GM21619 (cell line): ENCODE measurements around the gene YIPF5.

Experiments
- ATAC-seq: cut with Tn5 transposase; IDR thresholded peaks from one replicate; pipeline ENCODE4 v1.9.1; 2021; ENCODE audit not compliant: unreplicated experiment

YIPF5 gene

DNA sequence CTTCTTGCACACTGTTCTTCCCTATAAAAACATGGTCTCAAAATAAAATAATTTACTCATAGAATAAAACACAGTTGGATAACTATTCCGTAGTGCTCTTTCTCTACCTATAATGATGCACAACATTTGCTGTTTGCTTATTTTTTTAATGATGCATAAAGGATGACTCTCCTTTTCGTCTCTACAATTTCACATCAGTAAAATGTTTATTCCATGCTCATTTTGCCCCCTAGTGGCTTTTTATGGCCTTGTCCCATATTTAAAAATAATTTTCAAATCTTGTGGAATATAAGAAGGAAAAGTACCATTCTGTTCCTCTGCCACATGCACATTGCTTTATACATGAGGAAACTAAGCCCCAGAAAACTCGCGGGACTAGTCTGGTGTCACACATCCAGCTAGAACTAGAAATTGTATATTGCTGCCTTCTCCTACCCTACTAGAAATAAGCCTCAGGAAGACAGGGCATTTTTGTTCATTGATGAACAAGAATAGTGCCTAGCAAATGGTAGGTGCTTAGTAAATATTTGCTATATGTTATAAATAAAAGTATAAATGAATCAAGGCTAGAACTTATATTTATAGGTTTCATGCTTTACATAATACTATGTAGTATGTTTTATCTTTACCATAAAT is 12.9 kb upstream of the YIPF5 start:
- ATAC-seq = no peak

DNA sequence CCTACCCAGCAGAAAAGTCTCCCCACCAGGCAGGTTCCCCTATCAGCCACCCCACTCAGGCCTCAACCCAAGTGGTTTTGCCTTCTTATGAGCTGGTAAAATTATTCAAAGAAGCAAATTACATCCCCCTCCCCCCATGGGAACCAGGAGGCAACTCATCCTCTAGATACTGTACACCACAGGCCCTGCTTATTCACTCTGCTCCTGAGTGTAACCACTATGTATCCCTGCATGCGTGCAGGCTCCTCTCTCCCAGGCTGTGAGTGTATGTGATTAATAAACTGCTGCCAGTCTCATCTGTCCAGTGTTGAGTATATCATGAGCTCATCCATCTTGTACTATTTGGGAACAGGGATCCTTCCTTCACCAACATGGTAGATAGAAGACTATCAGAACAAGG is 8.8 kb upstream of the YIPF5 start:
- no peak for ATAC-seq

DNA sequence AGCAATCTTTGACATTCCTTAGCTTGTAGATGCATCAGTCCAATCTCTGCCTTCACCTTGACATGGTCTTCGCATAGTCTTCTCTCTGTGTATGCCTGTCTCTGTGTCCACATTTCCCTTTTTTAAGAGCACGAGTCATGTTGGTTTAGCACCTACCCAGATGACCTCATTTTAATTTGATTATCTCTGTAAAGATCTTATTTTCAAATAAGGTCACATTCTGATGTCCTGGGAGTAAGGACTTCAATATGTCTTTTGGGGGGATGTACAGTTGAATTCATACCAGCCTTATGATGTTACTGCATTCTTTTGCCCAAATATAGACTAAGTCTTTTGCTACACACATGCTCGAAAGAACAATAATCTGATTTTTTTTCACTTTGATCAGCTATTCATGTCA is 7.1 kb upstream of the YIPF5 start:
- ATAC-seq = no peak

DNA sequence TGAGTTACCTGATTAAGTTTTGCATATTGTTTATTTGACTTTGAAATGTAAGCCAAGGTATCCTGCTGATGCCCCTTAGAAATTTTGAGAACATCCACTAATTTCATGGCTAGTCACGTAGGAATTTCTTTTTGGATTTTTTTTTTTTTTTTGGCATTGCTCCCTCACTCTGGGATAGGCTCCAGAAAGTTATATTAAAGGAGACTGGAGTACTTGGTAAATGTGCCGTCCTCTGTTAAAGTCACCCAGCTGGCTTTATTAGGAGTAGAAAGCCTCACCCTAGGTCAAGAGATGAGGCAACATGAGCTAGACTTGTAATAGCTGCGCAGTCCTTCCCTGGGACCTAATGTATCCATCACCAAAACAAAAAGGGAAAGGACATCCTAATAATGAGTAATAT is 3.3 kb upstream of the YIPF5 start:
- ATAC-seq = no peak

DNA sequence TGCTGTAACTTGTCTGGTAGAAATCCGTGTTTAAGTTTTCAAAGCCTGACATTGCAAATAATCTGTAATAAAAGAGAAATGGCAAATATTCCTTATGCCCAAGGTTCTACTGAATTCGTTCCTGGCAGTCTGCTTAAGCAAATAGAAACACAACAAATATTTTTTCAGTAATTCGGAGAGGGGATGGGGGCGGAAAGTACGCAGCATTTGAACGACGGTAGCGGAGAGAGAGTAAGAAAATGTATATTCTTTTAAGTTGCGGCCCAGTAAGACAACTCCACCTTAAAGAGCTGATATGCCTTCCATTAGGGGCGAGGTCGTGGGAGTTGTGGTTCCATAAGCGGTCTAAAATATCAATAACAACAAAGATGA is 569 bp downstream of the YIPF5 start:
- no peak for ATAC-seq

DNA sequence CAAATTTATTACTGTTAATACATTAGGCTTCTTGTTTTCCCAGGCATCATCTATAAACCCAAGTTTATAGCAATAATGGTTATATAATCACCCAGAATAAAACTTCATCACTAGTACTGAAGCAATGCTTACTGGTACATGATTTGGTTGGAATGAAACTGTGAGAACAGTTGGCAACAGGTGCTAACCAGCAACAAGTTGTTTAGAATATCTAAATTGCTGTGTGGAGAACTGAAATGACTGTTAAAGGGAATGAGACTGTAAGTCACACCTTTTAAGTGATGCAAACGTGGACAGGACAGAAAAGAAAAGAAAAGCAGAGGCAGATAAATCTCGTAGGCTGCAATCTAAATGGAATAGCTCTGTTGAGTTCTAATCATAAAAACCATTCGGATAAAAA is 2.5 kb downstream of the YIPF5 start:
- ATAC-seq = no peak

DNA sequence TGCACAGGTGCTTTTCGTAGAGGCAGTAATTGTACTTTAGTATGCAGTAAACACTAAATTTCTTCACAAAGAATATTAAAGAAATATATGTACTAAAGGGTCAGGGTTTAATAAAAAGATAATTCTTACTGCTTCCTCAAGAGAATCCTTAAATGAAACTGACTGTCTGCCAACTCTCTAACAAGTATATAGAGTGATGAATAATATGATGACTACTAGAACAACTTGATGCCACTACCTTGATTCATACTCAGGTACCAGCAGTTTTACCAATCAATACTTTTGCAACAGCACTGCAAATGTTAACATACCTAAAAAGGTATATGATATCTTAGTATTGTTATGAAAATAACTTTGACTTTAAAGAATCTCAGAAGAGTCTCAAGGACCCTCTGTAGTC is 3.8 kb downstream of the YIPF5 start:
- ATAC-seq = no peak

DNA sequence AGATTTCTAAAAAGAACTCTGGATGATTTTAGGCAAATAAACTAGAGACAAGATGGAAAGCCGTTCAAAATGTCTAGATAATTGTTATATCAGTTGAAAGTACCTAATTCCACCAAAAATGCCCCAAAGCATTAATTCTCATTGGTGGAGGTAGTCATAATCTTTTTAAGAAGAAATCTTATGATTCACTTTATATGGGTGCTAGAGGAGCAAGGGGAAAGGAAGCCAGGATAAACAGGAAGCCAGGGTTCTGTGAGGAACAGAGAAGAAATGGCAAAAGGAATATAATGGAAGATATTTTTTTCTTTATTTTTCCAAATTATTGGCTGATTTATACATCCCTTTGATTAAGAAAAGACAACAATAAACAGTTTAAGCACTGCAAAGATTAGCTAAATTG is 7.8 kb downstream of the YIPF5 start:
- ATAC-seq = no peak

DNA sequence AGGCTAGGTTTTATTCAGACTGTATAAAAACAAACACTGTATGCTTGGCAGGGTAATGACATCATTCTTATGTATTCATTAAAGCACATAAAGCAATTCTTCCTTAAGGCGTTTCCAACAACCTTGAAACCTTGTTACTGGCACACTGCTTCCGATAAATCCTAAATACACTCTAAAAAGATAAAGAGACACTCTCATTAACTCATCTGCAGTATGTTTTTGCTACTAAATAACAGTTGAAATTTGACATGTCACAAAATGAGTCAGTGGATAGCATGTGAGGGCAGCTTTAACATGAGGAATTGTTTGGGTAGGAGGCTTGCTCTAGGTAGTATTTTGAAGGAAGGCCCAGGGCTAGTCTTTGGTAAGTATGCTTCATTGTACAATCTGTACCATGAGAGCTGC is 13.7 kb downstream of the YIPF5 start:
- no peak for ATAC-seq

DNA sequence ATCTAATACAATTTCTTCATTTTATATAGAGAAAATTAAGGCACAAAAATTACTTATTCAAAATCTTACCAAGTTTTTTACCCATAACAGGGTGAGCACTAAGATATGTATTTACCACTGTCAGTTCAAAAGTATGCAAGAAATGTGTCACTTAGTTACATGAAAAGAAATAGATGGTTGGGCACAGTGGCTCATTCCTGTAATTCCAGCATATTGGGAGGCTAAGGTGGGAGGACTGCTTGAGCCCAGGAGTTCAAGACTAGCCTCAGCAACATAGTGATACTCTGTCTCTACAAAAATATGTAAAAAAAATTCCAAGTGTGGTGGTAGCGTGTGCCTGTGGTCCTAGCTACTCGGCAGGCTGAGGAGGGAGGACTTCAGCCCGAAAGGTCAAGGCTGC is 19.4 kb downstream of the YIPF5 start:
- ATAC-seq = no peak

DNA sequence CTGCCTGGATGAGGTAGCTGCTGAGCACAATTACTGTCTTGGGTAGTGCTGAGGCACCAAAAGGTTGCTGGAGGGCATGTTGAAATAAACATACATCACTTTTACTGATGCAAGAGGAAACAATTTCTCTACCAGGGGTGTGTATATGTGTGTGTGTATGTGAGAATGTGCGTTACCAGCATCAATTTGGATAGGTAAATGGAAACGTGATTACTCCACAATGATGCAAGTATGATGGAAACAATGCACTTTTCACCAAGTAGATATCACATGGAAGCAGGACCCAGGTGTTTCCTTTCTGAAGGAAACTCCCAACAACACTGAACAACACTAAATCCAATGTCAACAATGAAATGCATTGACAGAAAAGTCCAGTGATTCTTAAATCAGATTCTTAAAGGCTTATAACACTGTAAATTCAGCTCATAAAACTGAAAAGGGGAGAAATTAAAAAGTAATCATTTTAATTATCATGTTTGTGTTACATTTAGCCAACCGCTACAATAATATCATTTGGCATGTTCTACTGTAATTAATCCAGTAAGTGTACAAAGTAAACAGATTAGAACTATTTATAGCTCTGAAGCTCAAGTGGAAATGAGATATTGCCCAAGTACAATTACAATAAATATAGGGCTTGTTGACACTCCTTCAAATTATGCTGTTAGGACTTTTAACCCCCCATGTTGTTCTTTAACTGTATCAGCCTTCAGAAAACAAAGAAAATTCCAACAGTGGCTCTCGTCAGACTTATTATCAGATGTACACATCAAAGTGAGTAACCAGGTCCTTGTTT is 25.3 kb downstream of the YIPF5 start:
- no peak for ATAC-seq

DNA sequence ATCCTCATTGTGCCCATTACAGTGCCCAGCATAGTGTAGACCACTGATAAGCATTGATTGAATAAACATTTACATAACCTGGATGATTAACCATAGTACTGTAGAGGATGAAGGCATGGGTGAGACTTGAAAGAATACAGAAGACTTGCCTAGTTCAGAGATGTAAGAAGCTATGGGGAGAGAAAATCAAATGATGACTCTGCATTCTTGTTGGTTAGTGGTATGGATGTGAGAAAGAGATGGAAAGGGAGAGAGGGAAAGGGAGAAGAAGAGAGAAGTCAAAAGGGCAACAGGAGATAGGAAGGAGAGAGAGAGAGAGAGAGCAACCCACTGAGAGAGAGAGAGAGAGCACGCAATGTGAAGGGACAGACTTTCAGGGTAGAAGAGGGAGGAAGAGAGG is 26.8 kb downstream of the YIPF5 start:
- no peak for ATAC-seq

DNA sequence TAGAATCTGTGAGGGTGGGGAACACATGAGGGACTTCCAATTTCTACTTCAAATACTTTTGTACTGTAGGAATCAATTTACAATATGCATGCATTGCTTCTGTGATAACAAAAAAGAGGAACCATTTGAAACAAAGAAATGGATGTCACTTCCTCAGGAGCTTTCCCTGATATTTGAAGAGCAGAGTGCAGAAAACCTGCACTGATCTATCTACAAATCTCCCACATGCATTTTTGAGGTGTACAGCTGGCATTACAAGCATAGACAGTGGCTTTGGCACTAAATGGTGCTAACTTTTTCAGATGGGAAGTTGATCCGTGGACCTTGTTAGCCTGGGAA is 27.7 kb downstream of the YIPF5 start:
- ATAC-seq = no peak

DNA sequence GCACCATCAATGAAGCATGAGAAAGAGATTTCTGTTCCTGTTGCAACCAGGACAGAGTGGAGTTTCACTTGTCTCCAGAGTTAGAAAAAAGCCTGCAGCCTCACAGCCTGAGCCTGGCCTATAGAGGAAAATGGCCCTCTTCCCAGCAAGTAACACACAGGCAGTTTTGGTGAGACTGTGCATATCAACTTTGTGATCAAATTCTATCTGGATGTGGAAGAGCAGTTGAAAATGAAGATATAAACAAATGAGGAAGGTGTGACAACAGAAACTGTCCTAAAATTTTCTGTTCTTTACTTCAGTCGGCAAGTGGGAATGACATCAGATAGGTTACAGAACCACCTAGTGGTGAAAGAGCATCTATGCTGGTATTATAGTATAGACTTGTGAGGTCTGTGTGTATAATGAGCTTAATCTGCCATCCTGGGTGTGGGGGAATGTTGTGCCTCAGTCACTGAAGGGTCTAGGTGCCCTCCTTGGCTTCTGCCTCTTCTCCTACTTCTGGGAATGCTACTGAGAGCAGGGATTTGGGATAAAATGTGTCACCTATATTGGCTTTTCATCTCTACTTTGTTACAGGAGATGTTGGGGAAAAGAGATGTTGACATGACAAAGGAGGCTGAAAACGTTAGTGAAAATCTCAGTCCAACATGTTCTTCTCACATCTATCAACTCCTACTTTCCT is 28.2 kb downstream of the YIPF5 start:
- ATAC-seq = peak; percentile 98

DNA sequence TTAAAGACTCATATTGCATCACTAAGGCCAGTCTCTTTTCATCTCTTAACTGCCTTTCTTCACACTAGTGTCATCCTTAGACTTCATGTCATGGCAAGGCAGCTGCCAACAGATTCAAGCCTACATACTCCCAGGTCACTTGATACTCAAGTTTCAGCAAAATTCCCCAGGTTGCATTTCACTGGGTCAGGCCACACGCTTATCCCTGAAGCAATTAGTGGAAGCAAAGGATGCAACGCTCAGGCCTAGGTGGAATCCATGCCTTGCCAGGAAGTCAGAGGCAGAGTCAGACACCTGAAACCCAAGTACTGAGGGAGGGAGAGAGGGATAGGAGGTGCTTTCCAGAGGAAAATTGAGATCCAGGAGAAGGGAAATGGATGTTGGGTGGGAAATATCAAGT is 28.9 kb downstream of the YIPF5 start:
- ATAC-seq = no peak

DNA sequence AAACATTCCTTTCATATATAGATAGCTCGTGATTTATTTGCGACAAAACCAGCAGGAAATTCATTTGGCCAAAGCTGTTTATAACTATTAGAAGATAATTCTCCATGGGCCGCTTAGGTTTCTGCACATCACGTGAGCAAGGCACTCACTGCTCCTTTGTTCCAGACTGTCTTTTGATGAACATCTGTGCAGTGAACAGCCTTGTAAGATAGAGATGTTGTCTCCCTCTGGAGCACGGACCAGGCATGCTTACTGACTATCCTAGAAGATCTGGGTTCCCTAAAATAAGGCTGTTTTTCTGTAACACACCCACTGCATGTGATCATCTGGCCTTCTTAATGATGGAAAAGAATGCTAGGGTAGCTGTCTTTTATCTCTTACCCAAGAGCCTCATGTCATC is 30.9 kb downstream of the YIPF5 start:
- ATAC-seq = no peak

DNA sequence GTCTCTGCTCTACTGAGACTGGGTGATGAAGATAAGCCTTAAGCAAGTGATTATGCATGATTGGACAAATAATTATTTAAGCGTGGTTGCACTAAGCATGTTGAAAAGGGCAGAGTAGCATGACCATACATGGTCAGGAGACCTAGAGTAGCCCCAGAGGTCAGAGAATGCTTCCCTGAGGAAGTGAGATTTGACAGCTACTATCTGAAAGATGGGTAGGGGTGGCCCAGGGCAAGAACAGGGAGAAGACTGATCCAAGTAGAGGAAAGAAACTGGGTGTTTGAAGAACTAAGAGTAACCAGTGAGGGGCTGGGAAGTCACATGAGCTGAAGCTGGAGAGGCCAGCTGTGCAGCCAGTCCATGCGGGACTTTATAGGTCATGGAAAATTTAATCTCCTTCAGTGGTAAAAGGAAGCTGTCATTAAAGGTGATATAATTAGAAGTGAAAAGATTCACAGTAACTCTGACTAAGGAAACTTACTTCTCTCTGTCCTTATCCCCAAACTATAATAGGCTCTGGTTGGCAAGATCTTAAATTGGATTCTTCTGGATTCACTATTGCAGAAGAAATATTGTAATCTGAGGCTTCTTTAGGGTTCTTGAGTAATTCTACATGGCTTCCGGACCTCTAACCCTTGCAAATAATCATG is 35.2 kb downstream of the YIPF5 start:
- peak; percentile 54 for ATAC-seq

DNA sequence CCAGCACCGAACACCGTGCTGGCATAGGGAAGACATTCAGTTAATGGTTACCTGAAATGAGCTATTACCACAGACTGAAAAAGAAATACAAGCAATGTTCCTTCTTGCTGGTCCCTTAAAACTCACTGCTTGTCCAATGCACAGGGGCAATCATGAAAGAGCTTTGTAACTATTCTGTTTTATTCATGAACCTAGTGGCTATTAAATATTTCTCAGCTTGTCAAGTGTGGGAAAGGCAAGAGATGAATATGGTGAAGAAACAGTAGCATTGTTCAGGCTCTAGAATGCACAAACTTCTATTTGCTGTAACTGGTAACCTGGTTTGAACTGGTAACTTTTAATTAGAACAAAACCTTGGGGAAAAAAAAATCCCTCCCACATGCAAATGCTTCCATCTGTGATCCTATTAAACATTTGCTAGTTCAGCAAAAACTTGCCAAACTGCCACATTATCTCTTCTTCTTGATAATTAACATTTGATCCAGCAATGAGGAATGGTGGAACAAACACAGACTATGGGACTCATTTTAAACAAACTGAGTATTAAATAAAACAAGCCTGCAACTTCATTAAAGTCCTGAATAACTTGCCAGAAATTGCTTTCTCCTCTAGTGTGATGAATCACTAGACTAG is 36.1 kb downstream of the YIPF5 start:
- no peak for ATAC-seq

DNA sequence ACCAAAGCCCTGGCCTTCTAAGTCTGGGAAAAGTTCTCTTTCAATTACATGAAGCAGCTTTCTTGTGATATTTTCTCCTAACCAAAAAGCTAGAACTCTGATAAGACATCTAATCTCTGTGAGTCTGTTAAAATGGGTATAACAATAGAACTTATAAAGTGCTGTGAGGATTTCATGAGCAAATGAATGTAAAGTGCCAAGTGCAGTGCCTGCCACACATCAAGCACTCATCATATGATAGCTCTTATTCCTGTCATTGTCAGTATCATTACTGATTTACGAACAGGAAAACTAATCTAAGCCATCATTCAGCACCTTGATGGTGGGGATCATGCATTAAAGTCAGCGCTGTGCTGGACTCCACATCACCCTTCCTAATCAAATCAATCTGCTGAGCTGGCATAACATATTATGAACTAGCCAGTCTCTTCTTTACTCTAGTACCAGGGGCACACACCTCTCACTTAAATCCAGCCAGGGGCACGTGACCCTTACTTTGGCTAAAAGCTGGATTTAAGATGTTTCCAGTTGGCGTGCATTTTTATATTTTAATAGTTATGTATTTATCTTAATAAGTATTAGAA is 37.3 kb downstream of the YIPF5 start:
- ATAC-seq = no peak

DNA sequence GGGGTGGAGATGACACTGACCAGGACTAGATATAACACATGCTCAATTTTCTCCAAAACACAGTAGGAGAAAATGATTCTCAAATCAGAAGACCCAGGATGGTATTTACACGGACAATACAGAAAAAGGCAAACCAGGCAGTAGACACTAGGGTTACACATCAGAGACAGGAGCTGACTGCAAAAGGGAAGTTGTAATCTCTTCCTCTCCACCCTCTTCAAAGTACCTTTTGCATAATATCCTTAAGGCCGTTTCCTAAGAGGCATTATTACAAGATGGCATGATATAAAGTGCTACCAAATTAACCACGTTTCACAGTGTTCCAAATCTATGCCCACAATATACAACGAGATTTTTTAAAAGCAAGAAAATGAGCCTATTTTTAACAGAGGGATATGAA is 39.2 kb downstream of the YIPF5 start:
- ATAC-seq = no peak

DNA sequence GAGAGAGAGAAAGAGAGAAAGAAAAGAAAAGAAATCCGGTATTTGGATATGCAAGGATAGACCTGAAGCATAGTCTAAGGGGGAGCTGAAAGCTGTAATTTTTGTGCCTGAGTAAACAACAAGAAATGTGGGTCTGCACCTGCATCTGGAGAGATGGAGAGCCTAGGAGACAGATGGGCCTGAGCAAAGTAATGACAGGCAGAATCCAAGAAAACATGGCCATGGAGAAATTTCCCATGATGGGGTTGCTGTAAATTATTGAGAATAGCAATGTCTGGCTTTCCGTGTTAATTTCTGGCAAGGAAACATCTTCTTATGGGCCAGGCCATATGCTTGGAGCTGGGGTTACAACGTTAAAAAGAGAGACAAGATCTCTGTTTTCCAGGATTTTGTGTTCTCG is 40.2 kb downstream of the YIPF5 start:
- ATAC-seq = no peak
